Right kidney (tissue), 1 donor: ENCODE results near the gene SOST.
A peak's percentile ranks its signal among the peaks of the same experiment; 100 is the strongest.

Experiments
- DNase-seq: peaks from one replicate; pipeline ENCODE4 v3.0.0-alpha.2; 2016

Gene SOST

DNA sequence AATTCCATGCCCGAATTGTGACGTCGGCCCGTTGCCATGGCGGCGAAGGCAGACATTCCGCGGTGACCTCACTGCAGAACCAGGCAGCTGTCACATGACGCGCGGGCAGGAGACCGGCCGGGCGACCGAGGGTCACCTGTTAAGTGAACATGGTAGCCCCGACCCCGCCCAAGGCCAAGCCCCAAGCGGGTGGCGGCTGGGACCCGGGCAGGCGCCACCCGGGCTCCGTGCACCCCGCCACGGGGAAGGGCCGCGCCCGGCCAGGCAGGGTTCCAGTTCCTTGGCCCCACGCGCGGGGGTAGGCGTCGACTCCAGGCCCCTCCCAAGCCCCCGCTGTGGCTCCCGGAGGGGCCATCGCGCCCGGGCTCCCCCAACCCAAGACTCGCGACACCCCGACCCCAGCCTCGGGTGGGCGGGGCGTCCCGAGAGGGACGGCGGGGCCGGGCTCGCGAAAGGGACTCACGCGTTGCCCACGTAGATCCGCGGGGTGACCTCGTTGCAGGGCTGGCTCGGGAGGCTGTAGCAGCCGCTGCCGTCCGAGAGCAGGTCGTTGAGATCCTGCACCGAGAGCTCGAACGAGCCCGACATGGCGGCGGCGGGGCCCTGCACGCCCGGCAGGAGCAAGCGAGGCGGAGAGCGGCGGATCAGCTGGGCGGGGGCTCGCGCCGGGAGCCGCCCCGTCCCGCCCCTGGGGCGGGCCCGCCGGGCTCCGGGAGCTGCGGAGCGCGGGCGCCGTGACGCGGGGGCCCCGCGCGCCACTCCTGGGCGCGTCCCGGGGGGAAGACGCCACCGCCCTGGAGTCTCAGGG is 19.9 kb upstream of the SOST start, which contains the start of gene DUSP3:
Gene DUSP3, minus strand, starts transcription at position 641 of the 808 bp plus-strand sequence. Its CDS starts 53 bp downstream, at position 588.
- DNase-seq, result peak; percentile 89

DNA sequence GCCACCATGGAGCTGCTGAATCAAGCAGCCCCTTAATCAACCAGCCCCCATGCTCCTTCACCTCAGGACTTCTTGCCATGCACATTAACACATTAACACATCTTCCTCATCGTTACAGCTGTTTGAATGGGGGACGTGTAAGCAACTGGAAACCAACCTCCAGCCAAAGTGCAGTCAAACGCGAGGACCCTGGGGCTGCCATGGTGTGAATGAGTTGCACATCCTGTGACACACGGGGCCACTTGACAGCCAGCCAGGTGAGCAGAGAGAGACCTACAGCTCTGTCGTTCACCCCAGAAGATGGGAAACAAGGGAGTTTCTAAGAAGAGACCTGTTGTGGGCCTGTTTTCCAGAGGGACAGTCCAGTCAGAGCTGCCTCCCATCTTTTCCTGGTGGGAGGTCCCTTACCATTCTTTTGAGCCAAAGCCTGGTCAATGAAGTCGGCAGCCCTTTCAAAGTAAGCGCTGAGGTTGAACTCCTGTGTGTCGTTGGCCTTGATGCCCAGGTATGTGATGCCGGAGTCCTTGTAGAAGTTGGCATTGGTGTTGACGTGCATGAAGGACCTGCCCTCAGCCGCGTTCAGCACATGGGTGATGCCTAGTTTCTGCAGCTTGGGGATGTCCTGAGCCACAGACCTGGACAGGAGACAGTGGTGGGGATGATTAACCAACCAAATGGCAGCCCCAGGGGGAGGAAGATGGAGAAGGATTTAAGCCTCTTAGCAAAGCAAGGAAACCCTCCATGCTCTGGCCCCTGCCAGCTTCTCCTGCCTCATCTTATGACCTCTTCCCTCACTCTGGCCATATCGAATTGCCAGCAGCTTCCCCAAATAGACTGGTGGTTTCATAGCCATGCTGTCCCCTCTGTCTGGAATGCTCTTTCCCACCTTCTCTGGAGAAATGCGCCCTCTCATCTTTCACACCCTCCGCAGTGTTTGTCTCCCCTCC is 16.0 kb upstream of the SOST start:
- no peak for DNase-seq

- DNase-seq, result no peak
Measured at GRCh38 chr17:43772877-43773648, 14.5 kb upstream of the SOST start.

- DNase-seq, result no peak
Measured at GRCh38 chr17:43771463-43771862, 12.9 kb upstream of the SOST start.

DNA sequence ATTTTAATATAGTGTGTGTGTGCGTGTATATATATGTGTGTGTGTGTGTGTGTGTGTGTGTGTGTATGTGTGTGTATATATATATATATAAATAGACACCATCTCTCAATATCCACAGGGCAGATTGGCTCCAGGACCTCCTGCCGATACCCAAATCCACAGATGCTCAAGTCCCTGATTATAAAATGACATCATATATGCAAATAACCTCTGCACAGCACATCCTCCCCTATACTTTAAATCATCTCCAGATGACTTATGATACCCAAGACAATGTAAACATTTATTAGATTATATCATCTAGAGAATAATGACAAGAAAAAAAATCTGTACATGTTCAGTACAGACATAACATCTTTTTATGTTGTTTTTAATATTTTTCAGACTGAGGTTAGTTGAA is 12.4 kb upstream of the SOST start:
- DNase-seq, result no peak

DNA sequence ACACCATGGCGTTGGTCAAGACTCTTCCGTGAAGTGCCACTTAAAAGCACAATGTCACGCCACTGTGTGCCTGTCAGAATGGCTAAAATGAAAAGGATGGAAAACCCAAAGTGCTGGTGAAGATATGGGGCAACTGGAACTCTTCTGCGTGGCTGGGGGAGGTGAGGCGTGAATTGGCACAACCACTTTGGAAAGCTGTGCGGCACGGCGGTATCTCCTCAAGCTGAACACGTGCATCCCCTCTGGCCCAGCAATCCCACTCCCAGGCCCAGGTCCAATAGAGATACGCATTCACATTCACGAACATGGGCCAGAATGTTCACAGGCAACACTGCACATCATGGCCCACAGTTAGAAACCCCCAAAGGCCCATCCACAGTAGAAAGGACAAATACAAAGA is 11.3 kb upstream of the SOST start:
- no peak for DNase-seq

DNA sequence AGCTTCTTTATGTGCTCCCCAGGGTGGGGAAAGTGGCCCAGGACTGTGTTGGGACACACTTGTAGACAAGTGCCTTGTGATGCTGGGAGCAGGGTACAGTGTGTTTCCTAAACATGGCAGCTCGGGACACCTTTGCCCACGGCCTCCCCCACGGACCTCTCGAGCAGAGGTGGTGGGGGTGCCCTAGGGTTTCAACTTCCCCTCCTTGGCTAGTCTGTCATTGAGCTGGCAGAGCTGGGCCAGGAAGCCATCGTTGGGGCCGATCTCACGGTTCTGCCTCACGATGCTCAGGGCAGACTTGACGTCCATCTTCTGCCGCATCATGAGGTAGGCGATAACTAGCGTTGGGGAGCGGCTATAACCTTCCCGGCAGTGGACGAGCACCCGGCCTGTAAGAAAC is 10.8 kb upstream of the SOST start:
- no peak for DNase-seq

- no peak for DNase-seq
Measured at GRCh38 chr17:43768943-43769342, 10.4 kb upstream of the SOST start.

GRCh38 chr17:43768382-43768781 is 9.8 kb upstream of the SOST start:
- DNase-seq, result no peak

- DNase-seq, result no peak
Measured at GRCh38 chr17:43767713-43768059, 9.1 kb upstream of the SOST start.

- no peak for DNase-seq
Measured at GRCh38 chr17:43767053-43767712, 8.6 kb upstream of the SOST start.

DNA sequence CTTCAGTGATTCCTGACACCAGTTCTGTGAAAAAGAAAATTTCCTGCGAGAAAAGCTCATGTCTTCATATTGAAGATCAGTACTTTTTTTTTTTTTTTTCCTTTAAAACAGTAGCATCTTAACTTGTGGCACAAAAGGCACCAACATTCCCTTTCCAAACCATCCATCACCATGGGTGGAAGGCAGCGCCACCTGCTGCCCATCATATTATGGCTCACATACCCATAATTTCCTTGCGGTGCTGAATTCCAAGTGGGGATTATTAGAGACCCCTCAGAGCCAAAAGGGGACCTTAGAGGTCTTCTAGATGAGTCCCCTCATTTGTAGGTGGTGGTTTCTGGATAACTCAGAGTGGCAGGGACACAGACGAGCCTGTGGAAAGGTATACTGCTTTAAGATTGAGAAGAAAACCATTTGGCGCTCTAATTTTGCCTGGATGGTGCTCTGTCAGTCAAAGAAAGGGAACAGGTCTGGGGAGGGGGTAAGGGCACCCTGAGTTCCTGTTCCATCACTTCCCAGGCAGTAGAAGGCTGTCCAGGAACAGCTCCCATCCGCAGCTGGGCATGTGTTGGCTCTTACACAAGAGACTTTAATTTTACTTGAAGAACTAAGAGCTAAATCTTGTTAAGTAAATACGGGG is 7.9 kb upstream of the SOST start:
- DNase-seq, result no peak

DNA sequence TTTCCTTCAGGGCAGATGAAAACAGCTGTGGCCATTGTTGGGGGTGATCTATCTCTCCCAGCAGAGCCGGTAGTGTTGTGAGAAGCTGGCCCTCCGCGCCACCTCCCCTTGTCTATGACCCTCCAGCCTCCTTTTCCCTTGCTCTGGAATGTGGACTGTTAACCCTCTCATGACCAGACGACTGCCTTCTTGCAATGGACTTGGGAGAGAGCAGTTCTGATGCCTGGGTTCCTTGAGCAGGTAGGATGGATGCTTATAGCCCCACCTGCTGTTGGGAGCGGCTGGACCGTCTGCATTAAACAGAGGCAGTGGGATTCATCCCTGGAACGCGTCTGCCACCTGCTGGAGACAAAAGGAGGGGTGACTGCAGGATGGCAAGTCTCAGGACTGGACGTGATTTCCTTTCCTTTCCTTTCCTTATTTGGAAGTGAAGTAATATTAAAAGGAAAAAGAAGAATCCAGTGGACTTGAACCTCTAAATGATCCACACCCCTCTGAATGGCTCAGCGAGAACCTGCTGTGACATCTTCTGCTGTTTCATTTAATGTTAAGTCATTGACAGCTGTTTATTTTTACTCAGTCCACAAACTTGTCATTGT is 1.8 kb upstream of the SOST start:
- peak; percentile 82 for DNase-seq

DNA sequence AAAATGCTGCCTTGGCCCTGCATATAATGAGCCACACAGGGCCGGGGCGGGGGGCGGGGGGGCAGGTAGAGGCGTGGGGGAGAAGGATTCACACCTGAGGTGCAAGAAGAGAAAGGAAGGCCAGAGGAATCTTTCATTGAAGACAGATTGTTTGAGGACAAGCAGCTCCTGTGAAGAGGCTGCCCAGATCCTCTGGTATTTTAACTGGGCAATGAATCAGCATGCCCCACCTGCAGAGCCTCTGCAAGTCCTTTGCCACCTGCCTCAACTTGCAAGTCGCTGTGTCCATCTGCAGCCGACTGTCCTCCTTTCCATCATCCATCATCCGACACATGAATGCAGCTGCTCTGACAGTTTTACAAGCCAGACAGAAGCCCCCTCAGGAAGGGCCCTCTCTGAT is 1.2 kb upstream of the SOST start:
- DNase-seq, result no peak

- DNase-seq, result no peak
Measured at GRCh38 chr17:43758086-43758485, 505 bp downstream of the SOST start.

DNA sequence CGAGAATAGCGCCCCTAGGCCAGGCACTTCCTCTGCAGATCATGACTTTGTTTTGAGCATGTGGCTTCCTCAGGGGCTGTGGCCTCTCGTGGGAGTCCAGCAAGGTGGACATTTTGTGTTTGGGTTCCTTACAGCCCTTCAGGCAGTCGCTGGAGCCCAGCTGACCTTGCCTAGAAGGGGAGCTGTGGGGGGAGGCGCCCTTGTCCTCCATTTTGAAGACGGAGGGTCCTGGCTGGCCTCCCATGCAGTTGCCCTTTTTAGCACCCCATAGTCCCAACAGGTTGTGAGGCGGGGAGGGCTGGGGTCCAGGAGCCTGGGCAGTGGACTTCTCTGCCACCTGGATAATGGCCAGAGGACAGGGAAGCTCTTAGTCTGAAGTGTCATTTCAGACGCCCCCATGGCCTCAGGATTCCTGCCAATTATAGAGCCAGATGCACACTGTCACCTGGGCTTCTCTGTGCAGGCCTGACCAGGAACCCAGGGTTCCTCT is 1.4 kb downstream of the SOST start:
- DNase-seq, result no peak

DNA sequence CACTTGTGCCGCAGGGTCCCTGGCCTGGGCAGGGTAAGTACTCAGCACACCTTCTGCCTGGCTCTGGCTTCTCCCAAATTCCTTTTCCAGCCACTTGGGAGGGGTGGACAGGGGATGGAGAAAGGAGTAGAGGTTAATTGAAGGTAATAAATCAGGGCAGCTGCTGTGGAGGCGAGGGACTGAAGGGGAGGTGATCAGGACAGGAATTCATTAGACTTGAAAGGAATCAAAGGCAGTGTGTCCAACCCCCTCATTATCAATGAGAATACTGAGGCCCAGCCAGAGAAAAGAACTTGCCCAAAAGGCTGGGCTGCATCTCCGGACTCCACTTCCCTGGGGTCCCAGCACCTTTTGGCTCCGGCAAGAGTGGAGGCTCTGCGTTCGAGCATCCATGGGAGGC is 2.4 kb downstream of the SOST start:
- no peak for DNase-seq

- DNase-seq, result peak; percentile 73
Measured at GRCh38 chr17:43755389-43755875, 3.2 kb downstream of the SOST start.

DNA sequence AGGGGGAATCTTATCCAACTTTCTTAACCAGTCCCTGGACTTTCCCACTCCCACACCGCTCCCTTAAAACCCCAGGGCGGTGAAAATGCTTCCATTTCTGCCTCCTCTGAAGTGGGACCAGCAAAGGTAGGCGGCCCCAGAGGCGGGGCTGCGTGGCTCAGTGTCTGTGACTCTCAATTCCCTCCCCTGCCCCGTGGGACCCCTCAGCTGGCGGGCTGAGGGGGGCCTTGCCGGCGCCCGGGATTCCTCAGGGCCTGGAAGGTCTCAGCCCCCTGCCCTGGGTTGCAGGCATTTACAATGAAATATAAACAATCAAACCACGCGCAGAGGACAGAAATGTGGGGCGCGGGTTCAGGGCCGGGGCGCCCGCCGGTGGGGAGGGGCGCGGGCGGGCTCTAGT is 3.6 kb downstream of the SOST start:
- no peak for DNase-seq

DNA sequence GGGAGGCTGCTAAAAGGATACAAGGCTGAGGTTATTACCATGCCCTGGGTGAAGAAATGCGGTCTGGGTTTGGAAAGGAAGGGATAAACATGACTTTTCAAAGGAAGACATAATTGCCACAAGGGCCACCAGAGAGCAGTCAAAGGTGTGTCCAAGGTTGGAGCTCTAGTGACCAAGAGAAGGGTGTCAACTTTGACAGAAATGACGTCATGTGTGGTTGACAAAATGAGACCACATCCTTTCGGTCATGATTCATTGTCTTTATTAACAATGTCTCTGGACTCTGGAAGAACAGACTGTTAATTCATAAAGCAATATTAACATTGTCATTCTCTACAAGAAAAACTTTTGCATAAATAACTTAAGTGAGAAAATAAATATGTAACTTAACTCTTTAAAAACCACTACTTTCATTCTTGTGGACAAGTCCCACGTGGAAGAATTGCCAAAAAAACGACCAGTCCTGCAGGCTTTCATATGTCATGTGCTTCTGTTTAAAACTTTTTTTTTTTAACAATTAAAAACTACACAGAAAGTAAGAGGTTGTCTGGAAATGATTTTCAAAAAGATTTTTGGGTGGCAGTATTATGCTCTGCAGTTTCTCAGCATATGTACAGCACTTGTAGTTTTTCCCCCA is 5.0 kb downstream of the SOST start:
- no peak for DNase-seq
